Spleen (tissue), 7 donors: Measurements from ENCODE around the gene SEPTIN3.

Source experiments
- CTCF ChIP-seq, 11 experiments: fragments of 200-600 bp in 7 of 11; fragments of 450-650 bp in 4 of 11; sonication (generic) in 4 of 11; IDR thresholded peaks in 8 of 11; conservative IDR thresholded peaks in 3 of 11; 1 replicate in 7 of 11; 2 replicates in 4 of 11; pipeline versions ENCODE4 v1.4.0 to v1.8.0; 2016 to 2021; ENCODE audit warnings: antibody characterized with exemption in 11 of 11, inconsistent platforms in 4 of 11, mild to moderate bottlenecking in 1 of 11
- POLR2A ChIP-seq, 3 donors: fragments of 450-650 bp; IDR thresholded peaks; one replicate each; pipeline ENCODE4 v1.5.1; 2017; ENCODE audit warnings: antibody characterized with exemption in 3 of 3, mild to moderate bottlenecking in 1 of 3
- donor health status: DM: no; HTN: no; CAD: no; lungs with moderate emphysema.
- donor health status: DM: no; HTN: no; CAD: no.
- donor health status: DM: no; HTN: no; CAD: no.

DNA sequence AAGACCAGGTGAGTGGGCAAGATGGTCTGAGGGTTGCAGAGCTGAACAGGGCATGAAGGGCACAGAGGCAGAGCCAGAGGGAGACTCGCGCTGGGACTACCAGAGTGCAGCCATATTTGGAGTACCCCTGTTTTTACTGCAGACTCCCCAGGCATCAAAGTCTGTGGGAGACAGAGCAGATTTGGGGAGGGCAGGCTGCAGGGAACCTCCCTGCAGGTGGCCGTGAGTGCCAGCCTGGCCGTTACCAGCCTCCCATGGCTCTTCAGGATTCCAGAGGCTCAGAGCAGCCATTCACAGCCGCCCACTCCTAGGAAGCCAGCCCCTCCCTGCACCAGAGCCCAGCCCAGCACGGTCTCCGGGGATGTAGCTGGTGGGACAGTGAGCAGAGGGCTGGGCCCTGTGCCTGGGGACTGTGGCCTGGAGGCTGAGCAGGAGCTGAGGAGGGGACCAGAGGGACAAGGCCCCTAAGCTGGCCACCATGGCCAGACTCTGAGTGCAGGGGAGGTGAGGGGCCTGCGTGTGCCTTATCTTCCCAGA, at the start of gene SEPTIN3:
- TF ChIP-seq CTCF (IDR thresholded peaks at IDR 0.05 in 8 of 11, conservative IDR thresholded peaks at IDR 0.05 in 3 of 11) = no peak
- TF ChIP-seq POLR2A (IDR thresholded peaks at IDR 0.05) = no peak
